GM12878 (cell line): ENCODE measurements around the gene ATN1. TPM values are rescaled to one million over a fixed set of nuclear protein-coding genes. Genes with fewer than 3 reads are reported as not detected.

ENCODE experiments used
- ATAC-seq: fragments of 200-7000 bp; cut with Tn5 transposase; 3 replicates; pipeline ENCODE4 v1.9.1; 2020; ENCODE audit warnings: mild to moderate bottlenecking, moderate library complexity
- BruUV-seq: library from RNA; stranded (reverse); fragments of 400-500 nt; replicated peaks from 2 replicates; lab custom pipeline; 2021; lab: Mats Ljungman, UMichigan
- CTCF ChIA-PET: fragments of 300-600 bp; sonication (Branson Sonifier 250); formaldehyde crosslinking; extraction: SDS; loops from one replicate; lab custom pipeline; 2021; ENCODE audit warnings: inconsistent platforms; lab: Yijun Ruan, JAX
- POLR2A ChIA-PET: fragments of 350-600 bp; formaldehyde crosslinking; extraction: SDS; loops from one replicate; lab custom pipeline; 2021; ENCODE audit warnings: inconsistent platforms; lab: Charles Lee
- RAD21 ChIA-PET: fragments of 300-600 bp; sonication (Branson Sonifier 250); formaldehyde crosslinking; loops from one replicate; lab custom pipeline; 2023; ENCODE audit warnings: antibody characterized with exemption; ENCODE audit not compliant: unreplicated experiment; lab: Charles Lee
- SMC1A ChIA-PET: fragments of 300-600 bp; sonication (Branson Sonifier 250); formaldehyde crosslinking; loops from one replicate; lab custom pipeline; 2023; ENCODE audit not compliant: unreplicated experiment, uncharacterized antibody; lab: Charles Lee
- DNase-seq: peaks from one replicate; pipeline ENCODE4 v3.0.0-alpha.2; 2011; ENCODE audit warnings: low read depth, low spot score
- FAIRE-seq: peaks from 3 replicates; lab custom pipeline; 2011; peaks lifted over from hg19 to GRCh38; lab: Jason Lieb, UNC
- H2AFZ ChIP-seq: 2 replicates; pipeline ENCODE4 v1.6.0; 2011; ENCODE audit warnings: low read depth, low read length, control low read depth; ENCODE audit not compliant: control insufficient read depth
- H3K27ac ChIP-seq: 2 replicates; pipeline ENCODE4 v1.5.1; 2011; ENCODE audit warnings: control low read depth; ENCODE audit not compliant: control insufficient read depth, insufficient read depth
- H3K27me3 ChIP-seq, 2 experiments: replicated peaks in 1 of 2; 2 replicates each; pipeline versions ENCODE4 v1.6.0 to v1.6.1; 2011; ENCODE audit warnings: low read length in 1 of 2; ENCODE audit not compliant: control insufficient read depth in 2 of 2, insufficient read depth in 2 of 2
- H3K36me3 ChIP-seq, 2 experiments: 2 replicates each; pipeline ENCODE4 v1.5.1; 2011; ENCODE audit warnings: low read length in 1 of 2; ENCODE audit not compliant: control insufficient read depth in 2 of 2, insufficient read depth in 2 of 2
- H3K4me1 ChIP-seq: 2 replicates; pipeline ENCODE4 v1.6.1; 2011; ENCODE audit warnings: mild to moderate bottlenecking, low read length, moderate library complexity, mixed read lengths; ENCODE audit not compliant: control insufficient read depth, insufficient read depth
- H3K4me2 ChIP-seq: 2 replicates; pipeline ENCODE4 v1.6.0; 2011; ENCODE audit warnings: control low read depth; ENCODE audit not compliant: control insufficient read depth, insufficient read depth
- H3K4me3 ChIP-seq: fragments of 200-600 bp; sonication (generic); 2 replicates; pipeline ENCODE4 v1.5.1; 2016
- H3K79me2 ChIP-seq: 2 replicates; pipeline ENCODE4 v1.6.0; 2011; ENCODE audit warnings: low read length; ENCODE audit not compliant: control insufficient read depth, insufficient read depth
- H3K9ac ChIP-seq: 2 replicates; pipeline ENCODE4 v1.8.0; 2011; ENCODE audit warnings: low read length, control low read depth, mixed read lengths; ENCODE audit not compliant: control insufficient read depth, insufficient read depth
- H3K9me3 ChIP-seq: replicated peaks from 3 replicates; pipeline ENCODE4 v1.5.1; 2011; ENCODE audit warnings: mild to moderate bottlenecking, low read length; ENCODE audit not compliant: control insufficient read depth, insufficient read depth
- H4K20me1 ChIP-seq: 2 replicates; pipeline ENCODE4 v1.6.0; 2011; ENCODE audit not compliant: control insufficient read depth, insufficient read depth
- ASH2L ChIP-seq: fragments of 300-600, 200-600 bp; sonication (generic); IDR thresholded peaks from 2 replicates; pipeline ENCODE4 v1.6.1; 2017; ENCODE audit warnings: low read depth, mild to moderate bottlenecking, borderline replicate concordance
- BCL11A ChIP-seq: IDR thresholded peaks from 2 replicates; pipeline ENCODE4 v1.6.1; 2011; ENCODE audit warnings: low read depth, low read length
- CBX3 ChIP-seq: fragments of 200-600 bp; sonication (generic); IDR thresholded peaks from 2 replicates; pipeline ENCODE4 v1.6.1; 2016; ENCODE audit warnings: low read depth, borderline replicate concordance
- CREB1 ChIP-seq: IDR thresholded peaks from 2 replicates; pipeline ENCODE4 v1.6.1; 2012; ENCODE audit warnings: low read depth, mild to moderate bottlenecking, inconsistent platforms
- E2F8 ChIP-seq: fragments of 450-650 bp; IDR thresholded peaks from 2 replicates; pipeline ENCODE4 v1.6.1; 2018; ENCODE audit warnings: mild to moderate bottlenecking, low read depth, moderate library complexity; ENCODE audit not compliant: partially characterized antibody
- EP300 ChIP-seq, 2 experiments: fragments of 150-350 bp in 1 of 2; IDR thresholded peaks; 2 replicates each; pipeline ENCODE4 v1.6.1; 2011 to 2012; ENCODE audit warnings: low read depth in 2 of 2, low read length in 2 of 2, borderline replicate concordance in 1 of 2, improper control_type of control experiment in 1 of 2, inconsistent platforms in 1 of 2; ENCODE audit not compliant: control insufficient read depth in 1 of 2
- HDAC6 ChIP-seq: fragments of 200-600 bp; sonication (generic); IDR thresholded peaks from one replicate; pipeline ENCODE4 v1.8.0; 2017; ENCODE audit warnings: antibody characterized with exemption; ENCODE audit not compliant: unreplicated experiment
- HSF1 ChIP-seq: fragments of 150-350 bp; IDR thresholded peaks from 2 replicates; pipeline ENCODE4 v1.6.1; 2014; ENCODE audit warnings: mild to moderate bottlenecking, low read depth, low read length
- IKZF2 ChIP-seq, 2 experiments: fragments of 450-650 bp; IDR thresholded peaks; 2 replicates each; pipeline ENCODE4 v1.6.1; 2017; ENCODE audit warnings: mild to moderate bottlenecking in 2 of 2, moderate library complexity in 2 of 2
- MTA3 ChIP-seq: IDR thresholded peaks from 2 replicates; pipeline ENCODE4 v1.6.1; 2012; ENCODE audit warnings: low read length, inconsistent platforms, borderline replicate concordance
- NKRF ChIP-seq: fragments of 450-650 bp; conservative IDR thresholded peaks from 2 replicates; pipeline ENCODE4 v1.6.1; 2017; ENCODE audit warnings: mild to moderate bottlenecking, moderate library complexity
- POLR2A ChIP-seq: IDR thresholded peaks from 2 replicates; pipeline ENCODE4 v1.6.1; 2011; ENCODE audit warnings: low read depth, mild to moderate bottlenecking, low read length
- SIX5 ChIP-seq: IDR thresholded peaks from 2 replicates; pipeline ENCODE4 v1.6.1; 2011; ENCODE audit warnings: mild to moderate bottlenecking, low read depth, low read length, moderate library complexity; ENCODE audit not compliant: severe bottlenecking
- TAF1 ChIP-seq: IDR thresholded peaks from 2 replicates; pipeline ENCODE4 v1.6.1; 2011; ENCODE audit warnings: mild to moderate bottlenecking, low read depth, low read length, borderline replicate concordance
- ZNF207 ChIP-seq: fragments of 450-650 bp; IDR thresholded peaks from 2 replicates; pipeline ENCODE4 v1.6.1; 2014; ENCODE audit warnings: antibody characterized with exemption, mild to moderate bottlenecking, borderline replicate concordance
- ZZZ3 ChIP-seq: IDR thresholded peaks from 2 replicates; pipeline ENCODE4 v1.6.1; 2011; ENCODE audit warnings: low read depth; ENCODE audit not compliant: control insufficient read depth, insufficient read length
- WGBS: methylation state at CpG from one replicate; pipeline ENCODE4 v1.1.6; 2016; ENCODE audit warnings: low lambda C conversion rate; ENCODE audit not compliant: insufficient replicate concordance, insufficient coverage; ENCODE audit errors: missing lambda C conversion rate; 5-methylcytosine and 5-hydroxymethylcytosine counted together
- in situ Hi-C: fragments of 300-500 bp; cut with MboI; formaldehyde crosslinking; loops from 9 replicates; pipeline ENCODE4 v1.14.3; 2018; ENCODE audit warnings: mixed read lengths
- intact Hi-C: fragments of 100-400 bp; cut with micrococcal nuclease; formaldehyde crosslinking; loops from one replicate; pipeline ENCODE4 v1.14.2; 2022; ENCODE audit not compliant: unreplicated experiment
- polyA plus RNA-seq, 11 experiments: library from polyadenylated mRNA; depleted of rRNA in 4 of 11; unstranded in 6 of 11; stranded (reverse) in 5 of 11; fragments of >200 nt; fragmentation: Nextera tagmentation in 4 of 11; fragmentation: Illumina TruSeq in 1 of 11; extraction: Ambion mirVana in 4 of 11; extraction: Trizol in 1 of 11; gene quantifications; 1 replicate in 1 of 11; 2 replicates in 10 of 11; pipeline versions ENCODE4 v1.2.1 to v1.2.3, GENCODE V29; 2011 to 2016; ENCODE audit warnings: inconsistent platforms in 2 of 11, missing spikeins in 2 of 11, low read depth in 1 of 11
- total RNA-seq, 4 experiments: library from RNA; depleted of rRNA in 3 of 4; stranded (reverse); fragments of >200 nt in 3 of 4; fragmentation: Illumina TruSeq in 1 of 4; extraction: Trizol in 1 of 4; gene quantifications; 2 replicates each; pipeline versions ENCODE4 v1.2.1 to v1.2.3, GENCODE V29; 2013 to 2021

ATN1 gene
- total and polyA plus RNA-seq, 10 of the 15 experiments (the other 5 are each of a cell fraction or from before 2014, with no cell fraction given): 0.08 to 44.5 (median 5.0) TPM

- Histone ChIP-seq H3K9ac (peak overlapping the region; percentile 91), H3K27me3 (no peaks in the 10 kb centered on the region), H3K9me3 (no peaks in the 10 kb centered on the region), H3K79me2 (peaks cover 76% of the 10 kb centered on the region), H3K4me1 (peaks cover 85% of the 10 kb centered on the region), H3K36me3 (peaks cover 11 to 33% of the 10 kb centered on the region in 2 experiments), H3K4me3 (peak overlapping the region; percentile 95), H2AFZ (no peak overlapping the region), H3K27ac (peak overlapping the region; percentile 99), H4K20me1 (no peaks in the 10 kb centered on the region), H3K4me2 (peak overlapping the region; percentile 99)
- in situ Hi-C loops (loop anchor here (25.0 kb wide), 1 partner anchor 1679 kb away; no protein-coding TSS in a partner anchor), intact Hi-C loops (no loop called here)
- ATAC-seq: peak; percentile 0
- ChIA-PET SMC1A (interaction anchor here (1.2 to 13.2 kb wide), 2 partner anchors 11 to 150 kb away, joined by 4 to 395 read pairs; partner anchors contain the start of genes C12orf57, C1RL, PTPN6 and RNU7-1), CTCF (interaction anchor here (0.9 to 13.2 kb wide), 10 partner anchors 10 to 206 kb away, joined by 3 to 645 read pairs (median 4); partner anchors contain the start of genes C12orf57, C1RL, MLF2 and PTPN6), POLR2A (interaction anchor here (0.6 to 13.5 kb wide), 9 partner anchors 14 to 167 kb away, joined by 3 to 524 read pairs (median 3); partner anchors contain the start of genes C12orf57, CDCA3, ENO2 and PTPN6), RAD21 (interaction anchor here (0.8 to 13.5 kb wide), 7 partner anchors 12 to 89 kb away, joined by 3 to 426 read pairs (median 5); partner anchors contain the start of genes C12orf57, LPCAT3, RNU7-1 and SPSB2)
- DNase-seq: no peak
- FAIRE-seq: no peak
- TF ChIP-seq HSF1 (no peak), ASH2L (no peak), CBX3 (no peak), CREB1 (no peak), POLR2A (no peak), NKRF (no peak), SIX5 (no peak), HDAC6 (no peak), IKZF2 (IDR thresholded peaks at IDR 0.05) (no peak), MTA3 (no peak), BCL11A (no peak), TAF1 (no peak), ZNF207 (no peak), E2F8 (no peak), EP300 (IDR thresholded peaks at IDR 0.05; ENCODE audit: borderline replicate concordance in 1 of 2, control insufficient read depth in 1 of 2, low read depth in 2 of 2, low read length in 2 of 2) (no peak), ZZZ3 (no peak)
- TSS peak; percentile 93 for BruUV-seq
- WGBS: 4% methylated on average over 10 of the region's 10 CpGs
Measured at GRCh38 chr12:6958609-6959057, 30.9 kb downstream of the ATN1 start.
